HG02885 (cell line): ENCODE results near the gene TIMM17A.

Source experiments
- ATAC-seq: cut with Tn5 transposase; IDR thresholded peaks from one replicate; pipeline ENCODE4 v1.9.1; 2021; ENCODE audit warnings: mild to moderate bottlenecking; ENCODE audit not compliant: unreplicated experiment, poor library complexity

Gene TIMM17A

GRCh38 chr1:201982082-201982622 lies 26.8 kb downstream of the TIMM17A start:
- ATAC-seq, result peak; percentile 86

DNA sequence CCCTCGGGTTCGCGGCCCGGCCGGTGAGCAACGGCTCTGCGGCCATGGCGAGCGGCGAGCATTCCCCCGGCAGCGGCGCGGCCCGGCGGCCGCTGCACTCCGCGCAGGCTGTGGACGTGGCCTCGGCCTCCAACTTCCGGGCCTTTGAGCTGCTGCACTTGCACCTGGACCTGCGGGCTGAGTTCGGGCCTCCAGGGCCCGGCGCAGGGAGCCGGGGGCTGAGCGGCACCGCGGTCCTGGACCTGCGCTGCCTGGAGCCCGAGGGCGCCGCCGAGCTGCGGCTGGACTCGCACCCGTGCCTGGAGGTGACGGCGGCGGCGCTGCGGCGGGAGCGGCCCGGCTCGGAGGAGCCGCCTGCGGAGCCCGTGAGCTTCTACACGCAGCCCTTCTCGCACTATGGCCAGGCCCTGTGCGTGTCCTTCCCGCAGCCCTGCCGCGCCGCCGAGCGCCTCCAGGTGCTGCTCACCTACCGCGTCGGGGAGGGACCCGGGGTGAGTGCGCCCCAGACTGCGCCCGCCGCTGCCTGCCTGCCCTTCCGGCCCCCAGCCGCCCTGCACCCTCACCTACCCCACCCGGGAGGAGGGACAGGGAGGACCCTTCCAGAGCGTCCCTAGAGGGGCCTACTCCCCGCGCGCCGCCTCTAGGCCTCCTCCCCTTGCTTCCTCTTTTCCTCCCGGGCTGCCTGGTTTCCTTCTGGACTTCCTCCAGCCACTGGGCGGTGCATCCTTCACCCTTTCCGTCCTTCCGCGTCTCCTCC lies 27.5 kb downstream of the TIMM17A start, which contains the start of gene RNPEP:
RNPEP (plus strand) TSS at position 26 of the 757 bp plus-strand sequence; CDS start at position 45, 19 bp downstream.
- ATAC-seq, result peak; percentile 64

- ATAC-seq, result no peak
These were observed 28.1 kb downstream of the TIMM17A start for GRCh38 chr1:201983380-201983805.

- ATAC-seq, result no peak
These were observed 29.1 kb downstream of the TIMM17A start for GRCh38 chr1:201984446-201984845.

DNA sequence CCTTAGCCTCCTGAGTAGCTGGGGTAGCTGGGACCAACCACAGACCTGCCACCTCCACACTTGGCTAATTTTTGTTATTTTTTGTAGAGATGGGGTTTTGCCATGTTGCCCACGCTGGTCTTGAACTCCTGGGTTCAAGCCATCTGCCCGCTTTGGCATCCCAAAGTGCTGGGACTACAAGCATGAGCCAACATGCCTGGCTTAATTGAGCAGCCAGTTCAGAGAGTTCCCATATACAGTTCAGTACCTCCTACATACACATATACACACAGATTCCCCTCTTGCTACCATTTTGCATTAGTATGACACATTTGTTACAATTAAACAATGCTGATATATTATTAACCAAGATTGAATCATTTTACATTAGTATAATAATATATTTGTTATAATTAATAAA lies 30.1 kb downstream of the TIMM17A start:
- no peak for ATAC-seq

DNA sequence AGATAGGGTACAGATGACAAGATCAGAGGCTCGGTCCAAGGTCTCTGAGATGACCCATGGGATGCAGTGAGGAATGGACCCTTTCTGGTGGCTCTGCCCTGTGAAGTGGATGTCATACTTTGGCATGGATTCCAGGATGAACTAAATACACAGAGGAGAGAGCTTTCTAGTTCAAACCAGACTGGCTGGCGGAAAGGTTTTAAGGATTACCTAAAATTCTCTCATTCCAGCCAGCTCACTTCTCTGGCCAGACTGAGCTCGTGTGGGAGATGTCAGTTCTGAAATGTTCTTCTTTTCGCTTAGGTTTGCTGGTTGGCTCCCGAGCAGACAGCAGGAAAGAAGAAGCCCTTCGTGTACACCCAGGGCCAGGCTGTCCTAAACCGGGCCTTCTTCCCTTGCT lies 33.3 kb downstream of the TIMM17A start:
- no peak for ATAC-seq

DNA sequence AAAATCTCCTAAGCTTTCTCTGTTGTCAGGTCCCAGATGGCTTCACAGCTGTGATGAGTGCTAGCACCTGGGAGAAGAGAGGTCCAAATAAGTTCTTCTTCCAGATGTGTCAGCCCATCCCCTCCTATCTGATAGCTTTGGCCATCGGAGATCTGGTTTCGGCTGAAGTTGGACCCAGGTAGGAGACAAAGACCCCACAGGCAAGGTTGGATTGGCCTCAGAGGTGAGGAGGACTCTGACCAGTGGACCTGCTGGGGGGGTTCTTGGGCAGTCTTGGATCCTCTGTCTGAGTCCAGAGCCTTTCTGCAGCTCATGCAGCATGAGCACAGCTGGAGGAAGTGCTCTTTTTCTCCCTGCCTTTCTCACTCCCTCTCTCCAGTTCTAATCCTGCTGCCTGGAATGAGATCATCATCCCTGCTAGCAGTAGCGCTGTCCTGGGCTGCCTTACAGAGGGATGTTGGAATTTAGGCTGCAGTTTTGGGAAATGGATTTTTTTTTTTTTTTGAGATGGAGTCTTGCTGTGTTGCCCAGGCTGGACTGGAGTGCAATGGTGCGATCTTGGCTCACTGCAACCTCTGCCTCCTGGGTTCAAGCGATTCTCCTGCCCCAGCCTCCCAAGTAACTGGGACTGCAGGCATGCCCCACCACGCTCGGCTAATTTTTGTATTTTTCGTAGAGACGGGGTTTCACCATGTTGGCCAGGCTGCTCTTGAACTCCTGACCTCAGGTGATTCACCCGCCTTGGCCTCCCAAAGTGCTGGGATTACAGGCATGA lies 34.2 kb downstream of the TIMM17A start:
- no peak for ATAC-seq

- no peak for ATAC-seq
These were observed 35.1 kb downstream of the TIMM17A start for GRCh38 chr1:201990427-201990826.

DNA sequence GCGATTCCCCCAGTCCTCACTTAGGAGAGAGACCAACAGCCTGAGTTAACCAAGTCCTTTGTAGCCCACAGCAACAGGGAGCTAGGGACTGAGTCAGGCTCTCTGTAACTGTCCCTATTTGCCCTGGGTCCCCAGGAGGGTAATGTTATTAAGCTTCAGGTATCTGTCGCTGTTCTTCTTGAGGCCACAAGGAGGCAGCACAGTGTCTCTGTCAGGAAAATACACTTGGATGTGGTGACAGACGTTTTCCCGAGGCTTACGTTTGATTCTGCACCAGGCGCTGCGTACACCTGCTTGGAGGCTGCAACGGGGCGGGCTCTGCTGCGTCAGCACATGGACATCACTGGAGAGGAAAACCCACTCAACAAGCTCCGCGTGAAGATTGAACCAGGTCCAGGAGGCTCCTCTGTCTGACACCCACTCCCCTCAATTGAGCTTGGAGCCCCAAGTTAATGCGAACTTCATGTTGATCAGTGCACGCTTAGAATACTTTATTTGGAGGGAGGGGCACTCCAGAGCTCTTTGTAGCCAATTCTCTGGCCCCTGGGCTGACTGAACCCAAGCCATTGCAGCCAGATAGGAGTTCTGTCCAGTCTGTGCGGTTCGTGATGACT lies 44.4 kb downstream of the TIMM17A start:
- no peak for ATAC-seq

DNA sequence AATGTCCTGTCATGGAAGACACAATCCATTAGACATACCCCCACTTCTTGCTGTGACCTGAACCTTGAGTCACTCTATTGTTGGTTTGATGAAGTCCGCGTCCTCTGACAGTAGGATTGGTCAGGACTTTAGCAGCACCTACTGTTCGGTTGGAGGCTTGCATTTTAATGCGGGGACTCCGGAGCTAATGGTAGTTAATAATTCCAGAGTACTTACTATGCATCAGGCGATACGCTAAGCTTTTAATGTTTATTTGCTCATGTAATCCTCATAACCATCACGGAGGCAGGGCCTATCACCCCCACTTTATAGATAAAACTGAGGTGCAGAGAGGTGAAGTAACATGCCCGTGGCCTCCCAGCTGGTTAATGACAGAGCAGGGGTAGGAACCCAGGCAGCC lies 47.2 kb downstream of the TIMM17A start:
- ATAC-seq, result no peak

GRCh38 chr1:202004711-202005110 lies 49.4 kb downstream of the TIMM17A start:
- ATAC-seq, result no peak

DNA sequence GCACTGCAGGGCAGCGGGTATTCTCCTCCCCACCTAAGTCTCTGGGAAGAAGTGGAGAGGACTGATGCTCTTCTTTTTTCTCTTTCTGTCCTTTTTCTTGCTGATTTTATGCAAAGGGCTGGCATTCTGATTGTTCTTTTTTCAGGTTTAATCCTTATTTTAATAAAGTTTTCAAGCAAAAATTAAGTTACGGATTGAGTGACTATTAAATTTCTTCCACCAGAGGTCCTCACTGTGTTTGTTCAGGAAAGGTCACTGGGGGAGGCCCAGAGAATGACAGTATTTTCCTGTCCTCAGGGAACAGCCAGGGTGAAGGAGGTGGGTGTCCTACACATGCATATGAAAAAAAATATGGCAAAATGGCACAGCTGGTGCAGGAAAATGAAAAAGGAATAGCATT lies 50.7 kb downstream of the TIMM17A start:
- ATAC-seq, result no peak

GRCh38 chr1:202007304-202007703 lies 52.0 kb downstream of the TIMM17A start:
- ATAC-seq, result no peak

GRCh38 chr1:202007805-202008489 lies 52.6 kb downstream of the TIMM17A start:
- no peak for ATAC-seq

- no peak for ATAC-seq
These were observed 54.2 kb downstream of the TIMM17A start for GRCh38 chr1:202009326-202010179.

DNA sequence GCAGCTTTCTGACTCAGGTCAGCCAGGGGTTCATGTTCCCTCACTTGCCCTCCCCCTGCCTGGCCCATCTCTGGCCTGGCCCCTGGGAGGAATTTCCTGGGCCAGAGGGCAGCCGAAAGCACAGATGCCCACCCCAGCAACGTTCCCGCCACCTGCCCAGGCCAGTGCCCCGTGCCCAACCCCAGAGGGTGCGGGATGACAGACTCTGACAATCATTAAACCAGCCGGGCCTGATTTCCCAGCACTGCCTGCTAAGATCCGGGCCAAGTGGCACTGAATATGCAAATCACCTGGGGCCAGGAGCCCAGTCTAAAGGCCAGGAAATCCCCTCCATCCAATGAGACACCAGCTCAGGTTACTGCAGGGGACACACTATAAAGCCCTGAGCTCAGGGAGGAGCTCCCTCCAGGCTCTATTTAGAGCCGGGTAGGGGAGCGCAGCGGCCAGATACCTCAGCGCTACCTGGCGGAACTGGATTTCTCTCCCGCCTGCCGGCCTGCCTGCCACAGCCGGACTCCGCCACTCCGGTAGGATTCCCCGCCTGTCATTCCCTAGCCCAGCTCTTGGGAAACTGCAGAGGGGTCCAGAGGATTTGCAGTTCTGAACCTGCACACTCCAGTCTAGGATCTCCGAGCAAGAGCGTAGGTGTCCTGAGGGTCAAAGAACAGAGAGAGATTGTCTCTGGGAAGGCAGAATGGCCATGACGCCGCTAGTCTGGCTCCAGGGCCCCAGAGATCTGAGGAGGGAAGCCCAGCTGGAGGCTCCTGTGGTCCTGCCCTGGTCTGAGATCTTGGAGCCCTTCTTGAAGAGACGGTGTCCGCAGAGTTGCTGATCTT lies 55.1 kb downstream of the TIMM17A start, which contains the start of gene ELF3:
ELF3 (plus strand) TSS at position 408 of the 836 bp plus-strand sequence. CDS start 550 bp downstream, outside the sequence.
- peak; percentile 60 for ATAC-seq

GRCh38 chr1:202011994-202012393 lies 56.7 kb downstream of the TIMM17A start:
- no peak for ATAC-seq
